Adrenal gland (tissue), 5 donors: ENCODE results near the gene TMEM179.

Experiments used
- POLR2A ChIP-seq, 2 donors: fragments of 450-650 bp; IDR thresholded peaks; one replicate each; pipeline ENCODE4 v1.6.1; 2017; ENCODE audit warnings: antibody characterized with exemption in 2 of 2, mild to moderate bottlenecking in 2 of 2, moderate library complexity in 1 of 2
- TF ChIP-seq, protein P1 (sequence below), 6 experiments: fragments of 450-650 bp in 4 of 6; fragments of 200-600 bp in 2 of 6; sonication (generic) in 1 of 6; IDR thresholded peaks; 1 replicate in 5 of 6; 2 replicates in 1 of 6; pipeline versions ENCODE4 v1.5.1 to v1.8.0; 2016 to 2021; ENCODE audit warnings: antibody characterized with exemption in 6 of 6, mild to moderate bottlenecking in 2 of 6, moderate library complexity in 1 of 6
- donor health status: DM: no; HTN: no; CAD: no.

DNA sequence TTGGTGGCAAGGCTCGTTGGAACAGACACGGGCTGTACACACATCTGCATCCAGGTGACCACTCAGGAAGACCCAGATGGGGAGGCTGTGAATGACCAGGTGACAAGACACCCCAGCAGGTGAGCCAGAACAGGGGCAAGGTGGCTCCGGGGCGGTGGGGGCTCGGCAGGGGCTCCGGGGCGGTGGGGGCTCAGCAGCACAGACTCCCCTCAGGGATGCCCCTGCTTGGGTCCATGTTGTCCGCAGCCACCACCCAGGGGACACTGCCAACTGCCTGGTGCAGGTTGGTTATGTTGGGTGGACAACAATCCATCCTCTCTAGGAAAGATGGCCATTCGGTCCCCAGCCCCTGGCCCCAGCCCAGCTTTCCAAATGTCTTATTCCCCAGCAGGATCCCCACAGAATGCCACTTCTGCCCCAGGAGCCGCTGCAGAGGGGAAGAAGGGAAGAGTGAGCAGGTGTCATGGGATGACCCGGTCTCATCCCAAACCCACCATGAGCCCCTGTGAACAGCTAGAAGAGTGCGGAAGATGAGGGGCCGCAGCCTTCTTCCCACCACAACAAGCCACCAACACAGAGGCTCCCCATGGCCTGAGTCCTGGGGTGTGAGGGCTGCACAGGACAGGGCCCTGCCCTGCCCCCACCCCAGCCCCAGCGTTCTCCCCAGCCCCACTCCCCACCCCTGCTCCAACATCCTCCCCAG lies 56.4 kb downstream of the TMEM179 start:
- no peak for TF ChIP-seq POLR2A (IDR thresholded peaks at IDR 0.05)
- TF ChIP-seq, protein P1, sequence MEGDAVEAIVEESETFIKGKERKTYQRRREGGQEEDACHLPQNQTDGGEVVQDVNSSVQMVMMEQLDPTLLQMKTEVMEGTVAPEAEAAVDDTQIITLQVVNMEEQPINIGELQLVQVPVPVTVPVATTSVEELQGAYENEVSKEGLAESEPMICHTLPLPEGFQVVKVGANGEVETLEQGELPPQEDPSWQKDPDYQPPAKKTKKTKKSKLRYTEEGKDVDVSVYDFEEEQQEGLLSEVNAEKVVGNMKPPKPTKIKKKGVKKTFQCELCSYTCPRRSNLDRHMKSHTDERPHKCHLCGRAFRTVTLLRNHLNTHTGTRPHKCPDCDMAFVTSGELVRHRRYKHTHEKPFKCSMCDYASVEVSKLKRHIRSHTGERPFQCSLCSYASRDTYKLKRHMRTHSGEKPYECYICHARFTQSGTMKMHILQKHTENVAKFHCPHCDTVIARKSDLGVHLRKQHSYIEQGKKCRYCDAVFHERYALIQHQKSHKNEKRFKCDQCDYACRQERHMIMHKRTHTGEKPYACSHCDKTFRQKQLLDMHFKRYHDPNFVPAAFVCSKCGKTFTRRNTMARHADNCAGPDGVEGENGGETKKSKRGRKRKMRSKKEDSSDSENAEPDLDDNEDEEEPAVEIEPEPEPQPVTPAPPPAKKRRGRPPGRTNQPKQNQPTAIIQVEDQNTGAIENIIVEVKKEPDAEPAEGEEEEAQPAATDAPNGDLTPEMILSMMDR (IDR thresholded peaks at IDR 0.05): no peak
